Measurements from ENCODE around the gene HIPK4.
A peak's percentile ranks its signal among the peaks of the same experiment; 100 is the strongest.

The HIPK4 gene

GRCh38 chr19:40396886-40397567 lies 7.0 kb upstream of the HIPK4 start:
- no peak overlapping the region for H3K4ac ChIP-seq (ENCODE audit: low read depth, low read length)
- H3K79me2 ChIP-seq (ENCODE audit: control insufficient read depth, insufficient read depth, low read length, poor library complexity), result peaks cover 1% of the 10 kb centered on the region
- no CpG with 5 or more reads among the region's 20 CpGs for WGBS (ENCODE audit: extremely low coverage, insufficient coverage, insufficient read length)
- H3K14ac ChIP-seq (ENCODE audit: low read length), result no peak overlapping the region
- no peak overlapping the region for H2AFZ ChIP-seq (ENCODE audit: insufficient read depth, low read length, poor library complexity)
- no peak overlapping the region for H4K12ac ChIP-seq (ENCODE audit: low read depth, low read length)
- no peak overlapping the region for H2AK5ac ChIP-seq (ENCODE audit: low read length)
- no peak overlapping the region for H3K18ac ChIP-seq (ENCODE audit: low read length)
- H3K79me1 ChIP-seq (ENCODE audit: low read length), result peaks cover 13% of the 10 kb centered on the region
- H3K9me3 ChIP-seq (ENCODE audit: insufficient read depth, low read depth, low read length), result peaks cover 4% of the 10 kb centered on the region
- no peaks in the 10 kb centered on the region for H3K36me3 ChIP-seq (ENCODE audit: control insufficient read depth in 1 of 2, insufficient read depth in 2 of 2, low read length in 2 of 2)
- no peak overlapping the region for H4K8ac ChIP-seq (ENCODE audit: low read depth, low read length)
- no peak overlapping the region for H3K9ac ChIP-seq (ENCODE audit: low read length)
- peaks cover 11 to 20% of the 10 kb centered on the region in 2 experiments for H3K4me1 ChIP-seq (ENCODE audit: control insufficient read depth in 1 of 2, insufficient read depth in 2 of 2, low read length in 2 of 2)
- H3K23ac ChIP-seq (ENCODE audit: low read length), result no peak overlapping the region
- H2BK5ac ChIP-seq (ENCODE audit: low read depth, low read length, poor library complexity), result no peak overlapping the region
- no peak overlapping the region for H3K4me2 ChIP-seq (ENCODE audit: low read length)
- H3K4me3 ChIP-seq (ENCODE audit: low read depth, low read length), result no peak overlapping the region
- no peak overlapping the region for H2BK120ac ChIP-seq (ENCODE audit: insufficient read depth, low read length, poor library complexity)
- no peak overlapping the region for H3K27ac ChIP-seq (ENCODE audit: low read depth, low read length)
- no peak for DNase-seq
- H3K27me3 ChIP-seq (ENCODE audit: insufficient read depth, low read length), result no peaks in the 10 kb centered on the region
- no peak overlapping the region for H4K91ac ChIP-seq (ENCODE audit: low read depth, low read length)
- H2BK12ac ChIP-seq (ENCODE audit: low read length), result no peak overlapping the region

- H3K27ac ChIP-seq (ENCODE audit: low read depth, low read length), result no peak overlapping the region
- H2BK12ac ChIP-seq (ENCODE audit: low read length), result no peak overlapping the region
- H3K79me2 ChIP-seq (ENCODE audit: control insufficient read depth, insufficient read depth, low read length, poor library complexity), result peaks cover 1% of the 10 kb centered on the region
- H4K91ac ChIP-seq (ENCODE audit: low read depth, low read length), result no peak overlapping the region
- H2AK5ac ChIP-seq (ENCODE audit: low read length), result no peak overlapping the region
- no peak overlapping the region for H3K14ac ChIP-seq (ENCODE audit: low read length)
- no peak overlapping the region for H3K4ac ChIP-seq (ENCODE audit: low read depth, low read length)
- H3K9ac ChIP-seq (ENCODE audit: low read length), result no peak overlapping the region
- peaks cover 11 to 20% of the 10 kb centered on the region in 2 experiments for H3K4me1 ChIP-seq (ENCODE audit: control insufficient read depth in 1 of 2, insufficient read depth in 2 of 2, low read length in 2 of 2)
- no peak overlapping the region for H3K4me2 ChIP-seq (ENCODE audit: low read length)
- no peak overlapping the region for H4K8ac ChIP-seq (ENCODE audit: low read depth, low read length)
- no peak overlapping the region for H3K23ac ChIP-seq (ENCODE audit: low read length)
- H2AFZ ChIP-seq (ENCODE audit: insufficient read depth, low read length, poor library complexity), result no peak overlapping the region
- peaks cover 13% of the 10 kb centered on the region for H3K79me1 ChIP-seq (ENCODE audit: low read length)
- H3K27me3 ChIP-seq (ENCODE audit: insufficient read depth, low read length), result no peaks in the 10 kb centered on the region
- no peak overlapping the region for H2BK120ac ChIP-seq (ENCODE audit: insufficient read depth, low read length, poor library complexity)
- DNase-seq, result no peak
- H3K9me3 ChIP-seq (ENCODE audit: insufficient read depth, low read depth, low read length), result peaks cover 4% of the 10 kb centered on the region
- no CpG with 5 or more reads among the region's 14 CpGs for WGBS (ENCODE audit: extremely low coverage, insufficient coverage, insufficient read length)
- H3K4me3 ChIP-seq (ENCODE audit: low read depth, low read length), result no peak overlapping the region
- no peak overlapping the region for H4K12ac ChIP-seq (ENCODE audit: low read depth, low read length)
- no peak overlapping the region for H3K18ac ChIP-seq (ENCODE audit: low read length)
- H2BK5ac ChIP-seq (ENCODE audit: low read depth, low read length, poor library complexity), result no peak overlapping the region
- no peaks in the 10 kb centered on the region for H3K36me3 ChIP-seq (ENCODE audit: control insufficient read depth in 1 of 2, insufficient read depth in 2 of 2, low read length in 2 of 2)
Observed at GRCh38 chr19:40395956-40396355, 6.0 kb upstream of the HIPK4 start.

- no peak overlapping the region for H3K4me3 ChIP-seq (ENCODE audit: low read depth, low read length)
Observed at GRCh38 chr19:40394816-40395210, 4.8 kb upstream of the HIPK4 start.

GRCh38 chr19:40393894-40394815 lies 4.2 kb upstream of the HIPK4 start:
- no peak overlapping the region for H3K4ac ChIP-seq (ENCODE audit: low read depth, low read length)
- no peak overlapping the region for H3K23ac ChIP-seq (ENCODE audit: low read length)
- no peak overlapping the region for H4K12ac ChIP-seq (ENCODE audit: low read depth, low read length)
- no CpG with 5 or more reads among the region's 41 CpGs for WGBS (ENCODE audit: extremely low coverage, insufficient coverage, insufficient read length)
- H3K27me3 ChIP-seq (ENCODE audit: insufficient read depth, low read length), result no peaks in the 10 kb centered on the region
- no peak overlapping the region for H3K14ac ChIP-seq (ENCODE audit: low read length)
- no peak overlapping the region for H4K8ac ChIP-seq (ENCODE audit: low read depth, low read length)
- no peak for DNase-seq
- peaks cover 1% of the 10 kb centered on the region for H3K79me2 ChIP-seq (ENCODE audit: control insufficient read depth, insufficient read depth, low read length, poor library complexity)
- H2BK5ac ChIP-seq (ENCODE audit: low read depth, low read length, poor library complexity), result no peak overlapping the region
- no peak overlapping the region for H3K18ac ChIP-seq (ENCODE audit: low read length)
- H3K9me3 ChIP-seq (ENCODE audit: insufficient read depth, low read depth, low read length), result peaks cover 4% of the 10 kb centered on the region
- H3K4me2 ChIP-seq (ENCODE audit: low read length), result no peak overlapping the region
- H3K79me1 ChIP-seq (ENCODE audit: low read length), result peaks cover 13% of the 10 kb centered on the region
- no peak overlapping the region for H2AFZ ChIP-seq (ENCODE audit: insufficient read depth, low read length, poor library complexity)
- peak overlapping the region; percentile 52 for H2AK5ac ChIP-seq (ENCODE audit: low read length)
- H2BK12ac ChIP-seq (ENCODE audit: low read length), result peak overlapping the region; percentile 6
- H2BK120ac ChIP-seq (ENCODE audit: insufficient read depth, low read length, poor library complexity), result peak overlapping the region; percentile 5
- no peaks in the 10 kb centered on the region for H3K36me3 ChIP-seq (ENCODE audit: control insufficient read depth in 1 of 2, insufficient read depth in 2 of 2, low read length in 2 of 2)
- H3K27ac ChIP-seq (ENCODE audit: low read depth, low read length), result no peak overlapping the region
- peaks cover 11 to 20% of the 10 kb centered on the region in 2 experiments for H3K4me1 ChIP-seq (ENCODE audit: control insufficient read depth in 1 of 2, insufficient read depth in 2 of 2, low read length in 2 of 2)
- no peak overlapping the region for H3K4me3 ChIP-seq (ENCODE audit: low read depth, low read length)
- H3K9ac ChIP-seq (ENCODE audit: low read length), result no peak overlapping the region
- peak overlapping the region; percentile 9 for H4K91ac ChIP-seq (ENCODE audit: low read depth, low read length)

More at GRCh38 chr19:40394816-40395210, 4.8 kb upstream of the HIPK4 start:
- Histone ChIP-seq H2BK5ac (ENCODE audit: low read depth, low read length, poor library complexity) (no peak overlapping the region), H3K23ac (ENCODE audit: low read length) (no peak overlapping the region), H3K4me1 (ENCODE audit: control insufficient read depth in 1 of 2, insufficient read depth in 2 of 2, low read length in 2 of 2) (peaks cover 11 to 20% of the 10 kb centered on the region in 2 experiments), H3K79me1 (ENCODE audit: low read length) (peaks cover 13% of the 10 kb centered on the region), H3K4ac (ENCODE audit: low read depth, low read length) (no peak overlapping the region), H3K18ac (ENCODE audit: low read length) (no peak overlapping the region), H2AFZ (ENCODE audit: insufficient read depth, low read length, poor library complexity) (no peak overlapping the region), H3K27ac (ENCODE audit: low read depth, low read length) (no peak overlapping the region), H4K12ac (ENCODE audit: low read depth, low read length) (no peak overlapping the region), H2BK120ac (ENCODE audit: insufficient read depth, low read length, poor library complexity) (no peak overlapping the region), H3K4me2 (ENCODE audit: low read length) (no peak overlapping the region), H3K36me3 (ENCODE audit: control insufficient read depth in 1 of 2, insufficient read depth in 2 of 2, low read length in 2 of 2) (no peaks in the 10 kb centered on the region), H4K91ac (ENCODE audit: low read depth, low read length) (no peak overlapping the region), H4K8ac (ENCODE audit: low read depth, low read length) (no peak overlapping the region), H3K14ac (ENCODE audit: low read length) (no peak overlapping the region), H3K27me3 (ENCODE audit: insufficient read depth, low read length) (no peaks in the 10 kb centered on the region), H3K9ac (ENCODE audit: low read length) (no peak overlapping the region), H3K79me2 (ENCODE audit: control insufficient read depth, insufficient read depth, low read length, poor library complexity) (peaks cover 1% of the 10 kb centered on the region), H3K9me3 (ENCODE audit: insufficient read depth, low read depth, low read length) (peaks cover 4% of the 10 kb centered on the region), H2BK12ac (ENCODE audit: low read length) (no peak overlapping the region), H2AK5ac (ENCODE audit: low read length) (peak overlapping the region; percentile 3)
- WGBS (ENCODE audit: extremely low coverage, insufficient coverage, insufficient read length), result no CpG with 5 or more reads among the region's 13 CpGs
- no peak for DNase-seq

Data from trophoblast cell (in vitro differentiated cells and primary cell).